Right lobe of liver (tissue), 6 donors: Measurements from ENCODE around the gene SLC5A2. TPM values are rescaled to one million over a fixed set of nuclear protein-coding genes. Genes with fewer than 3 reads are reported as not detected.
"Not testable (repeated sequence)": the region's sequence is repeated elsewhere in the genome, so short reads cannot be mapped to it uniquely, and the experiment has no call there.

Source experiments
- ATAC-seq, 4 donors: fragments of 200-7000 bp; cut with Tn5 transposase; one replicate each; pipeline ENCODE4 v1.9.1; 2020; ENCODE audit warnings: mild to moderate bottlenecking in 4 of 4, moderate library complexity in 4 of 4
- DNase-seq, 3 donors: peaks; one replicate each; pipeline ENCODE4 v3.0.0-alpha.2; 2020
- H3K27ac ChIP-seq, 3 donors: fragments of 200-600 bp; one replicate each; pipeline ENCODE4 v1.8.0; 2022
- H3K27me3 ChIP-seq, 2 donors: fragments of 200-600 bp; one replicate each; pipeline ENCODE4 v1.8.0; 2022
- H3K36me3 ChIP-seq, 4 donors: fragments of 200-600 bp; sonication (generic) in 1 of 4; one replicate each; pipeline versions ENCODE4 v1.5.1 to v1.8.0; 2017 to 2022; ENCODE audit warnings: control low read depth in 1 of 4
- H3K4me1 ChIP-seq, 4 donors: fragments of 200-600 bp; sonication (generic) in 1 of 4; one replicate each; pipeline versions ENCODE4 v1.5.1 to v1.8.0; 2017 to 2022; ENCODE audit warnings: control low read depth in 1 of 4
- H3K4me3 ChIP-seq, 3 donors: fragments of 200-600 bp; one replicate each; pipeline ENCODE4 v1.8.0; 2022
- H3K9me3 ChIP-seq, 4 donors: fragments of 200-600 bp; sonication (generic) in 1 of 4; one replicate each; pipeline versions ENCODE4 v1.5.1 to v1.8.0; 2017 to 2022; ENCODE audit warnings: control low read depth in 1 of 4
- CTCF ChIP-seq, 4 donors: fragments of 200-600 bp in 3 of 4; fragments of 450-650 bp in 1 of 4; IDR thresholded peaks; one replicate each; pipeline versions ENCODE4 v1.5.1 to v1.8.0; 2016 to 2022; ENCODE audit warnings: antibody characterized with exemption in 4 of 4, mild to moderate bottlenecking in 2 of 4
- POLR2A ChIP-seq: fragments of 450-650 bp; IDR thresholded peaks from one replicate; pipeline ENCODE4 v1.6.1; 2017; ENCODE audit warnings: antibody characterized with exemption, mild to moderate bottlenecking
- WGBS: methylation state at CpG from one replicate; pipeline ENCODE4 v1.1.6; 2018; ENCODE audit warnings: low coverage, low lambda C conversion rate; ENCODE audit not compliant: insufficient coverage; ENCODE audit errors: missing lambda C conversion rate; 5-methylcytosine and 5-hydroxymethylcytosine counted together
- intact Hi-C, 2 donors: fragments of 100-400 bp; cut with DNase I; formaldehyde crosslinking; loops; one replicate each; pipeline versions ENCODE4 v1.11.2 to v1.14.1; 2022
- total RNA-seq, 6 experiments: library from RNA; depleted of rRNA in 2 of 6; stranded (reverse); fragments of >200 nt in 2 of 6; fragmentation: NEBNext Ultra II Directional in 3 of 6; extraction: Animal tissue kit (Norgen Biotek cat#: 25700) in 3 of 6; gene quantifications; one replicate each; pipeline versions ENCODE4 v1.1.0 to v1.2.4, GENCODE V29; 2016 to 2023
- donor health status: DM: no; HTN: yes; CAD: no.
- donor health status: DM: no; HTN: no; CAD: no.
- donor health status: DM: no; HTN: no; CAD: no.
- donor health status: DM: no; HTN: yes; CAD: no.
- donor health status: DM: no; HTN: yes; CAD: no.

The SLC5A2 gene
- total RNA-seq, 6 experiments from 2014 or later, result 0.07 to 0.14 (median 0.12) TPM; not detected in 3

- DNase-seq (peak; percentile 88 to 94 (median 93)), ATAC-seq (peak; percentile 78 to 84 (median 82))
- 15% methylated on average over 13 of the region's 67 CpGs for WGBS
- peaks cover 0 to 25% (median 2%) of the 10 kb centered on the region in 4 donors for H3K4me1 ChIP-seq
- H3K27me3 ChIP-seq, result no peaks in the 10 kb centered on the region
- TF ChIP-seq CTCF (IDR thresholded peaks at IDR 0.05), result peak; percentile 37 to 58 (median 53)
- peak; percentile 35 for TF ChIP-seq POLR2A
- no peaks in the 10 kb centered on the region for H3K9me3 ChIP-seq
- peak overlapping the region; percentile 48 to 65 (median 63) for H3K4me3 ChIP-seq
- peak overlapping the region; percentile 73 to 96 (median 82) for H3K27ac ChIP-seq
- H3K36me3 ChIP-seq, result no peaks in the 10 kb centered on the region
- intact Hi-C loops, result loop anchor here in 1 of 2 donors (10.0 kb wide), 1 partner anchor 217 kb away; no protein-coding TSS in a partner anchor
Observed at GRCh38 chr16:31477220-31478216, 5.4 kb upstream of the SLC5A2 start.

- intact Hi-C loops, result loop anchor here in 1 of 2 donors (10.0 kb wide), 1 partner anchor 216 kb away; no protein-coding TSS in a partner anchor
- H3K4me3 ChIP-seq, result no peak overlapping the region
- H3K36me3 ChIP-seq, result no peaks in the 10 kb centered on the region
- no peak for TF ChIP-seq POLR2A
- TF ChIP-seq CTCF (IDR thresholded peaks at IDR 0.05), result no peak
- H3K27ac ChIP-seq, result no peak overlapping the region
- no peaks in the 10 kb centered on the region for H3K9me3 ChIP-seq
- DNase-seq (no peak), ATAC-seq (no peak)
- WGBS, result 86% methylated on average over 3 of the region's 3 CpGs
- H3K27me3 ChIP-seq, result no peaks in the 10 kb centered on the region
- H3K4me1 ChIP-seq, result peaks cover 0 to 17% (median 2%) of the 10 kb centered on the region in 4 donors
Observed at GRCh38 chr16:31478956-31479355, 4.0 kb upstream of the SLC5A2 start.

GRCh38 chr16:31479751-31480150 is 3.2 kb upstream of the SLC5A2 start:
- Histone ChIP-seq H3K27me3 (no peaks in the 10 kb centered on the region), H3K4me3 (no peak overlapping the region), H3K27ac (no peak overlapping the region), H3K4me1 (peaks cover 0 to 17% (median 2%) of the 10 kb centered on the region in 4 donors), H3K36me3 (no peaks in the 10 kb centered on the region), H3K9me3 (no peaks in the 10 kb centered on the region)
- DNase-seq (no peak), ATAC-seq (no peak)
- 78% methylated on average over 6 of the region's 9 CpGs for WGBS
- intact Hi-C loops, result loop anchor here in 1 of 2 donors (10.0 kb wide), 1 partner anchor 215 kb away; no protein-coding TSS in a partner anchor
- TF ChIP-seq POLR2A, result no peak
- TF ChIP-seq CTCF (IDR thresholded peaks at IDR 0.05), result no peak

DNA sequence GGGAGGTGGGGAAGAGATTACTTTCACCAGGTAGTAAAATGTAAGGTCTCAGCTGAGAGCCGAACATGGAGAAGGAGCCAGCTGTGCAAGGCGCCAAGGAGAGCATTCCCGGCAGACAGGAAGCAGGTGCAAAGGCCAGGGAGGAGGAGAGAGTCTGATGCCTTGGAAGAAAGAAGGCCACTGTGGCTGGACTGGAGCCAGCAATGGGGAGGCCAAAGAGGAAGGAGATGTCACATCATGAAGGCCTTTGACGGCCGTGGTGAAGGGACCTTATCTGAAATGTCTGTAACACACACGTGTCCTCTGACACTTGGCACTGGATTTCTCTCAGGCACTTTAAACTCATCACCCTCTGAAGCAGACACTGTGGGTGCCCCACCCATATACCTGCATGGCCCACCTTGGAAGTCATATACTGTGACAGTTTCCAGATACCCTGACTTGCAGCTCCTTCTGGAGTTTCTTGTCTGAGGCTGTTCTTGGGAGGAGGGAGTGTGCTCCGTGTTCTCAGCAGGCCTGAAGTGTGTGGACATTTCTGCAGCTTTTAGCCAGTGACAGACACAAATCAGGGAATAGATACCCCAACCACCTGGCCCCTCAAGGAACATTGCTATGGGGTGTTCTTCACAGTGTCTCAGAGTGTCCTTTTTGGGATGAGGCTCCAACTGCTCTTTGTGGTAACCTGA is 1.9 kb upstream of the SLC5A2 start:
- H3K4me3 ChIP-seq, result no peak overlapping the region
- H3K4me1 ChIP-seq, result peaks cover 0 to 16% (median 2%) of the 10 kb centered on the region in 4 donors
- 43% methylated on average over 3 of the region's 7 CpGs for WGBS
- DNase-seq (peak in 1 of 3 donors; percentile 74), ATAC-seq (peak in 1 of 4 donors; percentile 2)
- intact Hi-C loops, result no loop called here
- no peaks in the 10 kb centered on the region for H3K36me3 ChIP-seq
- no peaks in the 10 kb centered on the region for H3K9me3 ChIP-seq
- no peaks in the 10 kb centered on the region for H3K27me3 ChIP-seq
- TF ChIP-seq POLR2A (no peak), CTCF (IDR thresholded peaks at IDR 0.05) (no peak)
- H3K27ac ChIP-seq, result no peak overlapping the region

GRCh38 chr16:31484048-31484447 is 1.1 kb downstream of the SLC5A2 start:
- H3K9me3 ChIP-seq, H3K36me3 ChIP-seq, intact Hi-C loops, H3K27ac ChIP-seq, H3K27me3 ChIP-seq, ATAC-seq, H3K4me3 ChIP-seq: not testable (repeated sequence)
- peaks cover 0 to 15% (median 2%) of the 10 kb centered on the region in 4 donors for H3K4me1 ChIP-seq
- 82% methylated on average over 2 of the region's 4 CpGs for WGBS
- DNase-seq, result peak in 1 of 3 donors; percentile 19
